ENCODE measurements around the gene NOX5.

NOX5 gene

GRCh38 chr15:68992696-68993095 is 21.8 kb upstream of the NOX5 start:
- no peak for DNase-seq

GRCh38 chr15:68993276-68993675 is 21.2 kb upstream of the NOX5 start:
- DNase-seq = no peak

- DNase-seq = no peak
These were observed 20.3 kb upstream of the NOX5 start for GRCh38 chr15:68994149-68994548.

- no peak for DNase-seq
These were observed 19.3 kb upstream of the NOX5 start for GRCh38 chr15:68994981-68995761.

GRCh38 chr15:68997050-68997449 is 17.4 kb upstream of the NOX5 start:
- DNase-seq = no peak

- no peak for DNase-seq
These were observed 16.3 kb upstream of the NOX5 start for GRCh38 chr15:68997930-68998777.

- no peak for DNase-seq
These were observed 15.4 kb upstream of the NOX5 start for GRCh38 chr15:68999091-68999490.

- no peak for DNase-seq
These were observed 14.4 kb upstream of the NOX5 start for GRCh38 chr15:69000091-69000490.

GRCh38 chr15:69000725-69001503 is 13.6 kb upstream of the NOX5 start:
- DNase-seq = no peak

- DNase-seq = no peak
These were observed 11.7 kb upstream of the NOX5 start for GRCh38 chr15:69002783-69003182.

- DNase-seq = no peak
These were observed 10.5 kb upstream of the NOX5 start for GRCh38 chr15:69004011-69004410.

- DNase-seq = no peak
These were observed 6.4 kb upstream of the NOX5 start for GRCh38 chr15:69008056-69008455.

GRCh38 chr15:69009341-69009740 is 5.2 kb upstream of the NOX5 start:
- no peak for DNase-seq

GRCh38 chr15:69011641-69012040 is 2.9 kb upstream of the NOX5 start:
- DNase-seq = no peak

GRCh38 chr15:69012761-69013364 is 1.6 kb upstream of the NOX5 start:
- DNase-seq = no peak

GRCh38 chr15:69013726-69014406 is 629 bp upstream of the NOX5 start:
- no peak for DNase-seq

- no peak for DNase-seq
These were observed 1.1 kb downstream of the NOX5 start for GRCh38 chr15:69015591-69015990.

- no peak for DNase-seq
These were observed 1.6 kb downstream of the NOX5 start for GRCh38 chr15:69016021-69016595.

GRCh38 chr15:69017978-69018377 is 3.5 kb downstream of the NOX5 start:
- DNase-seq = no peak

GRCh38 chr15:69018951-69019350 is 4.5 kb downstream of the NOX5 start:
- no peak for DNase-seq

GRCh38 chr15:69021895-69022294 is 7.4 kb downstream of the NOX5 start:
- DNase-seq = no peak

- no peak for DNase-seq
These were observed 10.8 kb downstream of the NOX5 start for GRCh38 chr15:69025320-69025719.

Data from NCI-H446 (cell line).